Stomach (tissue), 19 donors: ENCODE data around the gene FOLH1. TPM values are rescaled to one million over a fixed set of nuclear protein-coding genes. Genes with fewer than 3 reads are reported as not detected.
A peak's percentile ranks its signal among the peaks of the same experiment; 100 is the strongest.
"Not testable (repeated sequence)": the region's sequence is repeated elsewhere in the genome, so short reads cannot be mapped to it uniquely, and the experiment has no call there.

Source experiments
- DNase-seq, 2 donors: peaks; one replicate each; pipeline versions ENCODE4 v3.0.0 to v3.0.0-alpha.2; 2013 to 2019
- H3K27ac ChIP-seq, 5 donors: fragments of 200-600 bp in 4 of 5; sonication (generic) in 4 of 5; one replicate each; pipeline ENCODE4 v1.5.1; 2013 to 2019; ENCODE audit warnings: mild to moderate bottlenecking in 1 of 5, moderate library complexity in 1 of 5
- H3K27me3 ChIP-seq, 3 donors: fragments of 200-600 bp; sonication (generic); one replicate each; pipeline ENCODE4 v1.5.1; 2017 to 2019; ENCODE audit warnings: mixed run types in 1 of 3
- H3K36me3 ChIP-seq, 4 donors: fragments of 200-600 bp; sonication (generic); 1 replicate in 3 of 4; 2 replicates in 1 of 4; pipeline ENCODE4 v1.5.1; 2016 to 2019
- H3K4me1 ChIP-seq, 4 donors: fragments of 200-600 bp; sonication (generic); one replicate each; pipeline ENCODE4 v1.5.1; 2016 to 2019
- H3K4me3 ChIP-seq, 4 donors: fragments of 200-600 bp; sonication (generic) in 3 of 4; one replicate each; pipeline ENCODE4 v1.5.1; 2016 to 2019; ENCODE audit warnings: mild to moderate bottlenecking in 1 of 4
- H3K9me3 ChIP-seq, 4 donors: fragments of 200-600 bp; sonication (generic); one replicate each; pipeline ENCODE4 v1.5.1; 2016 to 2019
- CTCF ChIP-seq, 7 experiments: fragments of 450-650 bp in 4 of 7; fragments of 200-600 bp in 3 of 7; sonication (generic) in 3 of 7; IDR thresholded peaks; one replicate each; pipeline ENCODE4 v1.5.1; 2016 to 2019; ENCODE audit warnings: antibody characterized with exemption in 7 of 7, control low read depth in 2 of 7, mild to moderate bottlenecking in 1 of 7
- EP300 ChIP-seq: sonication (generic); formaldehyde crosslinking; IDR thresholded peaks from one replicate; pipeline ENCODE4 v1.6.1; 2017; ENCODE audit warnings: antibody characterized with exemption
- POLR2A ChIP-seq, 4 donors: fragments of 450-650 bp; IDR thresholded peaks; one replicate each; pipeline ENCODE4 v1.6.1; 2016; ENCODE audit warnings: antibody characterized with exemption in 4 of 4, control low read depth in 2 of 4, mild to moderate bottlenecking in 1 of 4, moderate library complexity in 1 of 4
- POLR2AphosphoS5 ChIP-seq, 3 donors: sonication (generic); formaldehyde crosslinking; IDR thresholded peaks; one replicate each; pipeline ENCODE4 v1.6.1; 2016; ENCODE audit warnings: antibody characterized with exemption in 3 of 3
- WGBS, 5 donors: extraction: QIAGEN DNeasy Blood & Tissue Kit in 3 of 5; methylation state at CpG; one replicate each; pipeline versions ENCODE4 v1.1.5 to v1.1.7; 2013 to 2018; 5-methylcytosine and 5-hydroxymethylcytosine counted together
- intact Hi-C: fragments of 100-400 bp; cut with DNase I; formaldehyde crosslinking; loops from one replicate; pipeline ENCODE4 v1.15.1; 2023; ENCODE audit warnings: low total_unique reads
- long read RNA-seq, 10 donors: transcript quantifications; one replicate each; lab custom pipeline, GENCODE V29; 2026
- polyA plus RNA-seq, 3 donors: library from polyadenylated mRNA; stranded (reverse); fragments of 200-250 nt; gene quantifications; one replicate each; pipeline ENCODE4 v1.2.3, GENCODE V29; 2013
- total RNA-seq, 5 donors: library from RNA; depleted of rRNA; stranded (reverse); fragments of >200 nt; gene quantifications; one replicate each; pipeline versions ENCODE4 v1.1.0 to v1.2.3, GENCODE V29; 2014 to 2016
- donor health status: healthy with polysubstance abuse.
- donor health status: Bipolar disorder and iron deficiency.
- donor health status: healthy.

The FOLH1 gene
- total RNA-seq = 10 to 100 TPM in 2 of 5 donors, not detected in 3; 10.6 to 50.0 TPM
- polyA plus RNA-seq = under 1 TPM in 1 of 3 donors, not detected in 2; 0.98 TPM
- long read RNA-seq, donor 1, partial matches to known transcripts = 0 of 1 reads
- long read RNA-seq, donor 1, other reads (novel, unspliced or antisense) = 0 of 1 reads
- long read RNA-seq, donor 2, transcript FOLH1-201 (19 exons, 2,635 nt) = major isoform, 11 of 25 reads
- long read RNA-seq, donor 2, transcript FOLH1-203 (18 exons, 2,403 nt) = minor isoform, 5 of 25 reads
- long read RNA-seq, donor 2, partial matches to known transcripts = 7 of 25 reads
- long read RNA-seq, donor 2, other reads (novel, unspliced or antisense) = 0 of 25 reads
- long read RNA-seq, donor 3, partial matches to known transcripts = 0 of 1 reads
- long read RNA-seq, donor 3, other reads (novel, unspliced or antisense) = 0 of 1 reads
- long read RNA-seq, donor 4, partial matches to known transcripts = 0 of 2 reads
- long read RNA-seq, donor 4, other reads (novel, unspliced or antisense) = 0 of 2 reads
- long read RNA-seq, donor 5, partial matches to known transcripts = 0 of 1 reads
- long read RNA-seq, donor 5, other reads (novel, unspliced or antisense) = 0 of 1 reads
- long read RNA-seq, donor 6, partial matches to known transcripts = 0 of 3 reads
- long read RNA-seq, donor 6, other reads (novel, unspliced or antisense) = 0 of 3 reads
- long read RNA-seq, donor 7, partial matches to known transcripts = 0 of 5 reads
- long read RNA-seq, donor 7, other reads (novel, unspliced or antisense) = 0 of 5 reads
- long read RNA-seq, donor 8 = 0 reads
- long read RNA-seq, donor 9, partial matches to known transcripts = 0 of 2 reads
- long read RNA-seq, donor 9, other reads (novel, unspliced or antisense) = 0 of 2 reads
- long read RNA-seq, donor 10, transcript FOLH1-201 (19 exons, 2,635 nt) = major isoform, 6 of 24 reads
- long read RNA-seq, donor 10, partial matches to known transcripts = 15 of 24 reads
- long read RNA-seq, donor 10, other reads (novel, unspliced or antisense) = 0 of 24 reads

DNA sequence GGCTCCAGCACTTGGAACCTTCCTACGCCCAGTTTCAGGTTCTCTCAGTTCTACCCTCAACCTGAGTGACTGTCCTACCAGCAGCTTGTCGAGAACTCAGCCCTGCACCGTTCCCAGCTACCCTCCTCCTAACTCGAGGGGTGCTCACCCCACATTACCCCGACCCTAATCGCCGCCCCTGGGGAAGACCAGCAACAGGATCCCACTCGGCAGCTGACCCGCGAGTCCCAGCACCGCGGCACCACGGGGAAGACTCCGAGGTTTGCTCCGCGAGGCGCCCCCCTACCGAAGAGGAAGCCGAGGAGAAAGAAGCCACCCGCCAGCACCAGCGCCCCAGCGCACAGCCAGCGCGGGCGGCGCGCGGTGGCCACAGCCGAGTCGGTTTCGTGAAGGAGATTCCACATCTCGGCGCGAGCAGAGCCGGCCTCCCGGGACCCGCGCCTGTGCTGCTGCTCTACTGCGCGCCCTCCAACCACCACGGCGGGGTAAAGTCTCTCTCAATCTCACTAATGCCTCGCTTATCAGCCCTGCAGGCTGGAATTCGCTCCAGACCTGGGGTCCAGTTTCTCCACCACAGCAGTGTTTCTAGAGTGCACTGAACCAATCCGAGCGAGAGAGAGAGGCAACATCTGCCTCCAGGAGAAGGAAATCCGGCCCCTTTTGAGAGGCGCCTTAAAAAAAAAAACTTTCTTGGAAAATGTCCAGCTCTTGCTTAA lies at the start of gene FOLH1:
Gene FOLH1, minus strand, starts transcription at position 597 of the 716 bp plus-strand sequence. Its CDS starts 193 bp downstream, at position 404.
- H3K27me3 ChIP-seq = peaks cover 0 to 12% (median 6%) of the 10 kb centered on the region in 3 donors
- TF ChIP-seq CTCF (IDR thresholded peaks at IDR 0.05) (no peak), EP300 (no peak), POLR2A (IDR thresholded peaks at IDR 0.05) (no peak), POLR2AphosphoS5 (IDR thresholded peaks at IDR 0.05) (no peak)
- H3K4me1 ChIP-seq = peaks cover 0 to 13% (median 6%) of the 10 kb centered on the region in 4 donors
- H3K9me3 ChIP-seq = no peaks in the 10 kb centered on the region
- DNase-seq = peak in 1 of 2 donors; percentile 82
- H3K4me3 ChIP-seq = peak within 1 kb of the TSS; percentile 38 to 44 (median 42)
- intact Hi-C loops = no loop called here
- H3K27ac ChIP-seq = peak within 1 kb of the TSS in 1 of 5 donors; percentile 54
- no peaks in the 10 kb centered on the region for H3K36me3 ChIP-seq
- 1 to 9% (median 5%) methylated on average over 33 to 48 of the region's 48 CpGs for WGBS, 5 donors

DNA sequence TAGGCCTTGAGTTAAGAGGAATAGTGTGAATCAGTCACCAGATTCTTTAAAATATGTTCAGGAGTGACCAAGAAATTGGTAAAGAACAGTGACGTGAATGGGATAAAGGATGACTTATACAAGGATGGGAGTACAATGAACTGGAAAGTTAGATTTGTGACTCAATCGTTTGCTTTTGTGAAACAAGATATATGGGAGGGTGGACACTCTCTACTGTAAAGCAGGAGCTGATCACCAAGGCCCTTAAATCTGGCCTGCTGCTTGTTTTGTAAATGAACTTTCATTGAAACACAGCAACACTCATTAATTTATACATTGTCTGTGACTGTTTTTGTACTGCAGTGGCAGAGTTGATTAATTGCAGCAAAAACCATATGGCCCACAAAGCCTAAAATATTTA lies 46.7 kb upstream of the FOLH1 start:
- WGBS, 5 donors = 63 to 75% (median 67%) methylated on average over 2 of the region's 2 CpGs
- H3K4me1 ChIP-seq, H3K36me3 ChIP-seq, intact Hi-C loops, H3K9me3 ChIP-seq, H3K27me3 ChIP-seq, H3K27ac ChIP-seq, H3K4me3 ChIP-seq: not testable (repeated sequence)
- DNase-seq = peak in 1 of 2 donors; percentile 3

- H3K36me3 ChIP-seq, H3K27ac ChIP-seq, DNase-seq, H3K27me3 ChIP-seq, H3K4me3 ChIP-seq, H3K9me3 ChIP-seq, H3K4me1 ChIP-seq, intact Hi-C loops: not testable (repeated sequence)
- 66 to 76% (median 70%) methylated on average over 5 of the region's 5 CpGs for WGBS, 5 donors
These were observed 42.8 kb upstream of the FOLH1 start for GRCh38 chr11:49251212-49251611.

DNA sequence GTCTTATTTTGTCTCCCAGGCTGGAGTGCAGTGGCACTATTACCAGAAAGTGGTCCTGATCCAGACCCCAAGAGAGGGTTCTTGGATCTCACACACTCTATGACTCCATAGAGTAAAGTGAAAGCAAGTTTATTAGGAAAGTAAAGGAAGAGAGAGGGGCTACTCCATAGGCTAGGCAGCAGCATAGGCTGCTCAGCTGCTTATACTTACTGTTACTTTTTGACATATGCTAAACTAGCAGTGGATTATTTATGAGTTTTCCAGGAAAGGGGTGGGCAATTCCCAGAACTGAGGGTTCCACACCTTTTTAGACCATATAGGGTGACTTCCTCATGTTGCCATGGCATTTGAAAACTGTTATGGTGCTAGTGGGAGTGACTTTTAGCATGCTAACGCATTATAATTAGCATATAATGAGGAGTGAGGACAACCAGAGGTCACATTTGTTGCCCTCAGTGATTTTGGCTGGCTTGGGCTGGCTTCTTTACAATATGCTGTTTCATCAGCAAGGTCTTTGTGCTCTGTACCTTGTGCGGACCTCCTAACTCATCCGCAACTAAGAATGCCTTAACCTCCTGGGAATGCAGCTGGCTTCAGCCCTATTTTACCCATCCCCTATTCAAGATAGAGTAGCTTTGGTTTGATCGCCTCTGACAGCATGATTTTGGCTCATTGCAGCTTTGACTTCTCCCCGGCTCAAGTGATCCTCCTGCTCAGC lies 42.2 kb upstream of the FOLH1 start:
- H3K9me3 ChIP-seq, intact Hi-C loops, H3K4me3 ChIP-seq, H3K36me3 ChIP-seq, H3K4me1 ChIP-seq, H3K27ac ChIP-seq, H3K27me3 ChIP-seq, DNase-seq: not testable (repeated sequence)
- 77 to 95% (median 85%) methylated on average over 5 of the region's 5 CpGs for WGBS, 5 donors

- H3K27ac ChIP-seq, H3K36me3 ChIP-seq, H3K27me3 ChIP-seq, H3K4me3 ChIP-seq, DNase-seq, H3K4me1 ChIP-seq, intact Hi-C loops, H3K9me3 ChIP-seq: not testable (repeated sequence)
- WGBS, 5 donors = 91 to 94% (median 92%) methylated on average over 3 of the region's 3 CpGs
These were observed 41.0 kb upstream of the FOLH1 start for GRCh38 chr11:49249363-49249762.

GRCh38 chr11:49233685-49234084 lies 25.3 kb upstream of the FOLH1 start:
- 57 to 79% (median 70%) methylated on average over 4 of the region's 4 CpGs for WGBS, 5 donors
- H3K36me3 ChIP-seq, H3K4me3 ChIP-seq, intact Hi-C loops, H3K27ac ChIP-seq, H3K4me1 ChIP-seq, H3K27me3 ChIP-seq: not testable (repeated sequence)
- peak in 1 of 2 donors; percentile 2 for DNase-seq
- peaks cover 0 to 12% (median 3%) of the 10 kb centered on the region in 4 donors for H3K9me3 ChIP-seq

DNA sequence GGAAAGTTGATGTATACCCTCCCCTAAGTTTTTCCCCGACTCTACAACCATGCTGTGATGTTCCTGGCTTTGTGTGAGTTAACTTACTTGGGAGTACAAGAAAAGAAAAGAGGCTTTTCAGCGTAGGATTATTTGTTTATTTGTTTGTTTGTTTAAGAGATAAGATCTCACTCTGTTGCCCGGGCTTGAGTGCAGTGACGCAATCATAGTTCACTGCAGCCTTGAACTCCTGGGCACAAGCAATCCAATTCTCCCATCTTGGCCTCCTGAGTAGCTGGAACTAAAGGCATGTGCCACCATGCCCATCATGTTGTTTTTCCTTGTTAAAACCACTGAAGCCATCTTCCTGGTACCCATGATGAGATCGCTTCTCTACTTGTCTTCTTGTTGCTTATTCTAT lies 24.6 kb upstream of the FOLH1 start:
- WGBS, 5 donors = 55 to 67% (median 59%) methylated on average over 5 of the region's 5 CpGs
- intact Hi-C loops, H3K9me3 ChIP-seq, H3K27ac ChIP-seq, DNase-seq, H3K36me3 ChIP-seq, H3K27me3 ChIP-seq, H3K4me1 ChIP-seq, H3K4me3 ChIP-seq: not testable (repeated sequence)

- WGBS, 5 donors = 35 to 61% (median 38%) methylated on average over 3 of the region's 3 CpGs
- H3K4me3 ChIP-seq, intact Hi-C loops, H3K9me3 ChIP-seq, DNase-seq, H3K27ac ChIP-seq, H3K27me3 ChIP-seq, H3K4me1 ChIP-seq, H3K36me3 ChIP-seq: not testable (repeated sequence)
These were observed 23.3 kb upstream of the FOLH1 start for GRCh38 chr11:49231725-49232124.

DNA sequence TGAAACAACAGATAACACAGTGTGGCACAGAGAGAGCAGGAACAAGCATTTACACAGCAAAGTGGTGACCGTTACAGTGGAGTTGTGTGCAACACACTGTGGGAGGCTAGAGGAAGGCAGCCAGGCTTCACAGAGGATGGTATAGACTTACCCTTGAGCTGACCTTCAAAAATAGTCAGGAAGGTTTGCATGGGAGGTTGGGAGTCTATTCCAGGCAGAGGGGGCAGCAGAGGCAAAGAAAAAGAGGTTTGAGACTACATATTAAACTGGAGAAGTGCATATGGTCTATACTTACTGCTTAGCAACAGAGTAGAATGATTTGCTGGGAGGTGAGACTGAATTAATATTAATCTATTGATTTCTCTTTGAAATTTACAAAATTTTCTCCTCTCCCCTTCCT lies 22.1 kb upstream of the FOLH1 start:
- intact Hi-C loops, H3K9me3 ChIP-seq, H3K27ac ChIP-seq, H3K27me3 ChIP-seq, H3K4me1 ChIP-seq, H3K36me3 ChIP-seq, H3K4me3 ChIP-seq: not testable (repeated sequence)
- DNase-seq = peak in 1 of 2 donors; percentile 15
- 19 to 41% (median 35%) methylated on average over 1 of the region's 1 CpG for WGBS, 5 donors
